KBM-7 (cell line): ENCODE data around the gene ITK.
A peak's percentile ranks its signal among the peaks of the same experiment; 100 is the strongest.

Experiments
- DNase-seq: peaks from one replicate; pipeline ENCODE4 v3.0.0-alpha.2; 2015
- in situ Hi-C: fragments of 300-500 bp; cut with MboI; formaldehyde crosslinking; loops from 2 replicates; pipeline ENCODE4 v1.14.3; 2020; ENCODE audit warnings: low sequenced_read_pairs, low pct_unique_long_range_greater_than_20kb, mixed read lengths

Gene ITK

GRCh38 chr5:157289164-157289819 is 108.7 kb downstream of the ITK start:
- in situ Hi-C loops = no loop called here
- DNase-seq = no peak

GRCh38 chr5:157290156-157290980 is 109.7 kb downstream of the ITK start:
- in situ Hi-C loops = no loop called here
- DNase-seq = no peak

- peak; percentile 40 for DNase-seq
- in situ Hi-C loops = no loop called here
These were observed 110.5 kb downstream of the ITK start for GRCh38 chr5:157290981-157291711.

- in situ Hi-C loops = no loop called here
- DNase-seq = no peak
These were observed 112.0 kb downstream of the ITK start for GRCh38 chr5:157292599-157292998.

- DNase-seq = no peak
- in situ Hi-C loops = no loop called here
These were observed 113.9 kb downstream of the ITK start for GRCh38 chr5:157294407-157295091.

- in situ Hi-C loops = no loop called here
- DNase-seq = no peak
These were observed 114.6 kb downstream of the ITK start for GRCh38 chr5:157295247-157295646.

GRCh38 chr5:157300564-157300963 is 119.9 kb downstream of the ITK start:
- DNase-seq = no peak
- in situ Hi-C loops = no loop called here

GRCh38 chr5:157301066-157301465 is 120.4 kb downstream of the ITK start:
- in situ Hi-C loops = no loop called here
- no peak for DNase-seq

GRCh38 chr5:157303023-157303422 is 122.4 kb downstream of the ITK start:
- no peak for DNase-seq
- in situ Hi-C loops = no loop called here

- DNase-seq = no peak
- in situ Hi-C loops = no loop called here
These were observed 123.2 kb downstream of the ITK start for GRCh38 chr5:157303667-157304327.
